Left lung (tissue), 10 donors: ENCODE data around the gene NUP98. TPM values are rescaled to one million over a fixed set of nuclear protein-coding genes. Genes with fewer than 3 reads are reported as not detected.
A peak's percentile ranks its signal among the peaks of the same experiment; 100 is the strongest.

Experiments
- ATAC-seq: fragments of 200-7000 bp; cut with Tn5 transposase; one replicate; pipeline ENCODE4 v1.9.1; 2020; ENCODE audit warnings: moderate library complexity
- DNase-seq, 4 donors: peaks; one replicate each; pipeline ENCODE4 v3.0.0-alpha.2; 2013 to 2020
- H3K27ac ChIP-seq, 2 donors: fragments of 200-600 bp; sonication (generic) in 1 of 2; one replicate each; pipeline versions ENCODE4 v1.5.0 to v1.8.0; 2020 to 2021
- H3K27me3 ChIP-seq, 2 donors: fragments of 200-600 bp; sonication (generic) in 1 of 2; one replicate each; pipeline versions ENCODE4 v1.5.0 to v1.8.0; 2020 to 2021
- H3K36me3 ChIP-seq, 2 donors: fragments of 200-600 bp; sonication (generic) in 1 of 2; one replicate each; pipeline versions ENCODE4 v1.5.0 to v1.8.0; 2020 to 2021
- H3K4me1 ChIP-seq, 2 donors: fragments of 200-600 bp; one replicate each; pipeline ENCODE4 v1.8.0; 2021
- H3K4me3 ChIP-seq, 2 donors: fragments of 200-600 bp; sonication (generic) in 1 of 2; one replicate each; pipeline versions ENCODE4 v1.5.0 to v1.8.0; 2020 to 2021; ENCODE audit warnings: mild to moderate bottlenecking in 1 of 2
- H3K9me3 ChIP-seq, 2 donors: fragments of 200-600 bp; sonication (generic) in 1 of 2; one replicate each; pipeline versions ENCODE4 v1.5.0 to v1.8.0; 2020 to 2021
- intact Hi-C, 2 donors: fragments of 100-400 bp; cut with DNase I; formaldehyde crosslinking; loops; one replicate each; pipeline versions ENCODE4 v1.11.2 to v1.14.2; 2022
- polyA plus RNA-seq, 6 donors: library from polyadenylated mRNA; unstranded; fragments of 120-200 nt; gene quantifications; one replicate each; pipeline ENCODE4 v1.2.1, GENCODE V29; 2013; ENCODE audit not compliant: insufficient read length in 6 of 6
- total RNA-seq, 2 donors: library from RNA; stranded (reverse); fragmentation: NEBNext Ultra II Directional; extraction: Animal tissue kit (Norgen Biotek cat#: 25700); gene quantifications; one replicate each; pipeline ENCODE4 v1.2.1, GENCODE V29; 2021
- TF ChIP-seq, protein P1 (sequence below), 2 donors: fragments of 200-600 bp; sonication (generic) in 1 of 2; IDR thresholded peaks; one replicate each; pipeline versions ENCODE4 v1.5.0 to v1.8.0; 2021; ENCODE audit warnings: antibody characterized with exemption in 2 of 2
- donor health status: DM: no; HTN: yes; CAD: no.
- donor health status: DM: no; HTN: no; CAD: no.

The NUP98 gene
- total and polyA plus RNA-seq, 8 donors = 59.9 to 76.3 (median 66.8) TPM

DNA sequence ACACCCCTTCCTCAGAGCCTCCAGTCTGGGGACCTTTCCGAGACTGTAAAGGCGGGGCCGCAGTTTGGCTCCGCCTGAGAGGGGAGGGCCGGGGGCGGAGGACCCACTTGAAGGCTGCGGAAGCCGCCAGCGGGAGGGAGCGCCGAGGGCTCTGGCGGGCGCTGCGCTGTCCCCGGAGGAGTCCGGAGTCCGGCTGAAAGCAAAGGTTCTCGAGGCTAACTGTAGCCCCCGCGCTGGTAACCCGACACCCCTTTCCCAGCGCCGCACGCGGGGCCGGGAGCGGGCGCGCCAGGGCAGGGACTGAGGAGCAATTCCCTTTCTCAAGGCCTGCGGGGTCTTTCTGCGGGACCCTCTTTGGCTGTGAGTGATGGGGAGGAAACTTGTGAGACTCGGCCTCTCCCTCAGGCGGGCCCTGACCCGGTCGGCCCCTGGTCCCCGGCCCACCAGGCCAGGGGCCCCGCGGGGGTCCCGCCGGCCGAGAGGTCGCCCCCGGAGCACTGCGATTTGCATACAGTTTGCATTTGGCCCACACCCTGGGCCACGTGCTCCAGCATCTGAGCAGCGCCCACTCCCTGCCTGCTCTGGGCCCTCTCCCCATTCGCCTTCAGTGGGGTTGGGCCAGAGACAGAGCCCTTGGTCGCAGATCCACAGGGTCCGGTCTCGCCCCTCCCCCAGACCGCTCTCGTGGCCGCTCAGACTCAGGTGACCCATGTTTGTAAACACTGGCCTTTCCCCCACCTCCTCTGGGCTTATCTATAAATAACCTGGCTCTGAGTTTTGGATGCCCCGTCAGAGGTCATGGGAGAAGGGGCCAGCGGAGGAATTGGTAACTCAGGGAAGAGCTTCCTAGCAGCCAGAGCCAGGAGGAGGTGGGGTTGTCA lies 155.0 kb downstream of the NUP98 start:
- peak; percentile 76 to 91 (median 86) for DNase-seq
- Histone ChIP-seq H3K36me3 (no peaks in the 10 kb centered on the region), H3K4me3 (peak overlapping the region; percentile 43 to 47), H3K4me1 (peaks cover 14 to 17% of the 10 kb centered on the region in 2 donors), H3K27ac (no peak overlapping the region), H3K27me3 (peaks cover 0 to 43% of the 10 kb centered on the region in 2 donors), H3K9me3 (no peaks in the 10 kb centered on the region)
- intact Hi-C loops = no loop called here
- ATAC-seq = peak; percentile 95
- TF ChIP-seq, protein P1, sequence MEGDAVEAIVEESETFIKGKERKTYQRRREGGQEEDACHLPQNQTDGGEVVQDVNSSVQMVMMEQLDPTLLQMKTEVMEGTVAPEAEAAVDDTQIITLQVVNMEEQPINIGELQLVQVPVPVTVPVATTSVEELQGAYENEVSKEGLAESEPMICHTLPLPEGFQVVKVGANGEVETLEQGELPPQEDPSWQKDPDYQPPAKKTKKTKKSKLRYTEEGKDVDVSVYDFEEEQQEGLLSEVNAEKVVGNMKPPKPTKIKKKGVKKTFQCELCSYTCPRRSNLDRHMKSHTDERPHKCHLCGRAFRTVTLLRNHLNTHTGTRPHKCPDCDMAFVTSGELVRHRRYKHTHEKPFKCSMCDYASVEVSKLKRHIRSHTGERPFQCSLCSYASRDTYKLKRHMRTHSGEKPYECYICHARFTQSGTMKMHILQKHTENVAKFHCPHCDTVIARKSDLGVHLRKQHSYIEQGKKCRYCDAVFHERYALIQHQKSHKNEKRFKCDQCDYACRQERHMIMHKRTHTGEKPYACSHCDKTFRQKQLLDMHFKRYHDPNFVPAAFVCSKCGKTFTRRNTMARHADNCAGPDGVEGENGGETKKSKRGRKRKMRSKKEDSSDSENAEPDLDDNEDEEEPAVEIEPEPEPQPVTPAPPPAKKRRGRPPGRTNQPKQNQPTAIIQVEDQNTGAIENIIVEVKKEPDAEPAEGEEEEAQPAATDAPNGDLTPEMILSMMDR (IDR thresholded peaks at IDR 0.05) = no peak

DNA sequence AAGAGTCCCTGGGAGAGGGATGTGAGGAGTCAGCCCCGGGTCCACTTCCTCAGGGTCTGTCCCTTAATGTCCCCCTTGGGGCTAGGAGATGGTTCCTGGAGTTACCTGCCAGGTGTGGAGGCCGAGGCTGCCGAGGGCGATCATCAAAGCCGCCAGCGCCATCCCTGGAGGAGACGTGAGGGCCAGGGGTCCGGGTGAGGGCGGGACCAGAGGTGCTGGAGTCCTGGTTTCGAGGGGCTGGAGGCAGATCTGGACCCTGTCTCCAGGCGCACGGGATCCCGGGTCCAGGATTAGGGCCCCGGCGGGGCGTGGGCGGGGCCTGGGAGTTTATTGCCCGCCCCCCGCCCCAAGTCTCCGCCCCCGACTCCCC lies 155.7 kb downstream of the NUP98 start, which contains the start of gene ART5:
Gene ART5 (minus strand): TSS at position 292 of the 370 bp plus-strand sequence. CDS start 130 bp downstream, at position 162.
- H3K9me3 ChIP-seq = no peaks in the 10 kb centered on the region
- no peak within 1 kb of the TSS for H3K27ac ChIP-seq
- ATAC-seq (no peak), DNase-seq (no peak)
- peaks cover 14 to 17% of the 10 kb centered on the region in 2 donors for H3K4me1 ChIP-seq
- intact Hi-C loops = no loop called here
- TF ChIP-seq, protein P1 (IDR thresholded peaks at IDR 0.05) = no peak
- no peaks in the 10 kb centered on the region for H3K36me3 ChIP-seq
- H3K4me3 ChIP-seq = peak within 1 kb of the TSS; percentile 43 to 47
- H3K27me3 ChIP-seq = peaks cover 0 to 40% of the 10 kb centered on the region in 2 donors

DNA sequence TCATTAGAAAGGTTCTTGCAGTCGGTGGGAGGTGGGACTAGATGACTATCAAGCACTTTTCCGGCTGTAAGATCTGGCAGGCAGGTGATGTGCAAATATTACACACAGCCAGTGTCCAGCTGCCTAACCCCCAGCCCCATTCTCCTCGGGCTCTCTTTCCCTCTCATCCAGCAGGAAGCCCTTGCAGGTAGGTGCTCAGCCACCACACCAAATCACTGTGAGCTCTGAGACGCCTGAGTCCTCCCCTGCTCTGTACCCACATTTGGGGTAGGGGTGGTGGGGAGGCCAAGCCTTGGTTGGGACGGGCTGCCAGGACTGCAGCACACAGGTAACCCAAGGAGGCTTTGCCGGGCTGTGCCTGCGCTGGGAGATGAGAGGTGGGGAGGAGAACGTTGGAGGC lies 156.2 kb downstream of the NUP98 start:
- Histone ChIP-seq H3K9me3 (no peaks in the 10 kb centered on the region), H3K4me1 (peaks cover 14 to 17% of the 10 kb centered on the region in 2 donors), H3K27ac (no peak overlapping the region), H3K36me3 (no peaks in the 10 kb centered on the region), H3K4me3 (no peak overlapping the region), H3K27me3 (peaks cover 0 to 40% of the 10 kb centered on the region in 2 donors)
- no peak for ATAC-seq
- no peak for DNase-seq
- TF ChIP-seq, protein P1 (IDR thresholded peaks at IDR 0.05) = no peak
- intact Hi-C loops = no loop called here

- H3K27ac ChIP-seq = no peak overlapping the region
- H3K9me3 ChIP-seq = no peaks in the 10 kb centered on the region
- H3K4me3 ChIP-seq = no peak overlapping the region
- intact Hi-C loops = no loop called here
- ATAC-seq = no peak
- TF ChIP-seq, protein P1 (IDR thresholded peaks at IDR 0.05) = no peak
- H3K27me3 ChIP-seq = peaks cover 0 to 36% of the 10 kb centered on the region in 2 donors
- DNase-seq = peak in 1 of 4 donors; percentile 70
- peaks cover 14 to 17% of the 10 kb centered on the region in 2 donors for H3K4me1 ChIP-seq
- H3K36me3 ChIP-seq = no peaks in the 10 kb centered on the region
Measured at GRCh38 chr11:3639841-3640240, 157.5 kb downstream of the NUP98 start.

DNA sequence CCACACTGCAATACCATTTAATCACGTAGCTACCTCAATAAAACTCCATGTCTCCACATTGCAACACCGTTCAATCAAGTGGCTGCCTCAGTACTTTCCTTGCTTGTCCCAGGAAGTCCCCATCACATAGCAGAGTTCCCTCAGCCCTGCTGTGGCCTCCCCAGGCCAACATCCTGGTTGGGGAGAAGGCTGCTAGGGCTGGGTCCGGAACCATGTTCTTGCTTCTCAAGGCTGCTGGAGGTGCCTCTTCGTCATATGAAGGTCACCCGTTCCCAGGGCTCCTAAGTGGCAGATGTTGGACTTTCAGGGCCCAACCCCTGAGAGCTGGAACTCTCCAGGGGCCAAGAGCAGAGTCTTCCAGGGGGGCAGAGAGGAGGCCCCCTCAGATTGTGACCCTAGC lies 158.8 kb downstream of the NUP98 start:
- Histone ChIP-seq H3K27ac (no peak overlapping the region), H3K27me3 (peaks cover 0 to 24% of the 10 kb centered on the region in 2 donors), H3K36me3 (no peaks in the 10 kb centered on the region), H3K9me3 (no peaks in the 10 kb centered on the region), H3K4me1 (peaks cover 13 to 15% of the 10 kb centered on the region in 2 donors), H3K4me3 (no peak overlapping the region)
- no peak for ATAC-seq
- no peak for DNase-seq
- intact Hi-C loops = no loop called here
- TF ChIP-seq, protein P1 (IDR thresholded peaks at IDR 0.05) = no peak
